HG02610 (cell line): ENCODE data around the gene TARBP2.

ENCODE experiments used
- ATAC-seq: cut with Tn5 transposase; IDR thresholded peaks from one replicate; pipeline ENCODE4 v1.9.1; 2021; ENCODE audit warnings: mild to moderate bottlenecking, moderate library complexity; ENCODE audit not compliant: unreplicated experiment

Gene TARBP2

GRCh38 chr12:53552361-53553327, 51.6 kb downstream of the TARBP2 start:
- no peak for ATAC-seq
